ENCODE results near the gene SH3GL1. TPM values are rescaled to one million over a fixed set of nuclear protein-coding genes. Genes with fewer than 3 reads are reported as not detected.

Gene SH3GL1
- polyA plus RNA-seq, 2 of the 4 experiments (the other 2 are of a cell fraction), result 20.1 to 34.7 TPM

- TF ChIP-seq CTCF (IDR thresholded peaks at IDR 0.05) (peak; percentile 99), HEYL (CRISPR knock-in tag; IDR thresholded peaks at IDR 0.05) (no peak), PHF8 (IDR thresholded peaks at IDR 0.05; ENCODE audit: borderline replicate concordance, low read depth) (peak; percentile 58; the same call in 1 of the 2 replicates), BCL3 (IDR thresholded peaks at IDR 0.05) (0 out of 3 replicates have a peak, but pooled peaks have one; percentile 53), TP53 (CRISPR knock-in tag; IDR thresholded peaks at IDR 0.05) (no peak)
Measured at GRCh38 chr19:4400135-4400936, at the start of gene SH3GL1 (continued).

- DNase-seq (ENCODE audit: low read depth in 1 of 2, low spot score in 1 of 2) (no peak), ATAC-seq (no peak), FAIRE-seq (no peak)
- ChIA-PET CTCF (interaction anchor here (1.1 kb wide), 1 partner anchor 24 kb away, joined by 3 read pairs; no protein-coding TSS in a partner anchor), POLR2A (no interaction called here)
- Histone ChIP-seq H3K27ac (no peak overlapping the region), H3K4me1 (no peaks in the 10 kb centered on the region), H3K4me3 (no peak overlapping the region), H3K9me3 (no peaks in the 10 kb centered on the region), H3K4me2 (no peak overlapping the region)
- 98% methylated on average over 9 of the region's 9 CpGs for WGBS (ENCODE audit: missing lambda C conversion rate)
- TF ChIP-seq E2F6 (IDR thresholded peaks at IDR 0.05; ENCODE audit: borderline replicate concordance, low read depth) (no peak), HMGXB4 (CRISPR knock-in tag; IDR thresholded peaks at IDR 0.05; ENCODE audit: borderline replicate concordance) (no peak), RCOR1 (IDR thresholded peaks at IDR 0.05; ENCODE audit: low read depth, low read length) (no peak), FOSB (CRISPR knock-in tag; IDR thresholded peaks at IDR 0.05) (no peak), FOSL2 (IDR thresholded peaks at IDR 0.05) (no peak), FOSL2 (CRISPR knock-in tag; IDR thresholded peaks at IDR 0.05) (no peak), CTCF (IDR thresholded peaks at IDR 0.05) (no peak), ESRRA (IDR thresholded peaks at IDR 0.05; ENCODE audit: borderline replicate concordance, low read length) (no peak)
Measured at GRCh38 chr19:4449639-4450028, 49.3 kb upstream of the SH3GL1 start.

GRCh38 chr19:4449022-4449638 lies 48.8 kb upstream of the SH3GL1 start:
- CTCF ChIA-PET, result interaction anchor here (0.9 to 1.1 kb wide), 2 partner anchors 33 to 181 kb away, joined by 3 read pairs; no protein-coding TSS in a partner anchor

More at GRCh38 chr19:4449022-4449638, 48.8 kb upstream of the SH3GL1 start:
- WGBS (ENCODE audit: missing lambda C conversion rate), result 90% methylated on average over 13 of the region's 24 CpGs
- Histone ChIP-seq H3K4me3 (no peak overlapping the region), H3K4me1 (no peaks in the 10 kb centered on the region), H3K4me2 (no peak overlapping the region), H3K27ac (no peak overlapping the region), H3K9me3 (no peaks in the 10 kb centered on the region)
- DNase-seq (ENCODE audit: low read depth in 1 of 2, low spot score in 1 of 2), result no peak
- no peak for ATAC-seq
- POLR2A ChIA-PET, result no interaction called here
- TF ChIP-seq EP300 (IDR thresholded peaks at IDR 0.05) (no peak), TP53 (CRISPR knock-in tag; IDR thresholded peaks at IDR 0.05) (no peak)
- FAIRE-seq, result no peak
